Measurements from ENCODE around the gene DHTKD1.

The DHTKD1 gene

GRCh38 chr10:12050528-12050927 lies 18.2 kb upstream of the DHTKD1 start:
- Histone ChIP-seq H3K4me3 (ENCODE audit: low read depth, low read length) (no peak overlapping the region), H3K79me2 (no peaks in the 10 kb centered on the region), H3K36me3 (ENCODE audit: control insufficient read depth, insufficient read depth, low read length) (no peaks in the 10 kb centered on the region), H3K9ac (no peak overlapping the region), H3K4me1 (no peaks in the 10 kb centered on the region), H3K27me3 (ENCODE audit: control insufficient read depth, insufficient read depth, low read length) (no peaks in the 10 kb centered on the region), H3K9me3 (ENCODE audit: control insufficient read depth, low read length) (no peaks in the 10 kb centered on the region), H3K27ac (no peak overlapping the region), H2AFZ (no peak overlapping the region), H3K4me2 (ENCODE audit: low read length) (no peak overlapping the region)
- TF ChIP-seq CTCF (IDR thresholded peaks at IDR 0.05) = no peak

GRCh38 chr10:12051241-12051640 lies 17.5 kb upstream of the DHTKD1 start:
- H3K79me2 ChIP-seq = no peaks in the 10 kb centered on the region
- H3K9me3 ChIP-seq (ENCODE audit: control insufficient read depth, low read length) = no peaks in the 10 kb centered on the region
- H3K27me3 ChIP-seq (ENCODE audit: control insufficient read depth, insufficient read depth, low read length) = no peaks in the 10 kb centered on the region
- no peaks in the 10 kb centered on the region for H3K4me1 ChIP-seq
- no peak overlapping the region for H3K27ac ChIP-seq
- H3K4me2 ChIP-seq (ENCODE audit: low read length) = no peak overlapping the region
- H3K4me3 ChIP-seq (ENCODE audit: low read depth, low read length) = no peak overlapping the region
- no peak overlapping the region for H3K9ac ChIP-seq
- H2AFZ ChIP-seq = no peak overlapping the region
- no peak for TF ChIP-seq CTCF (IDR thresholded peaks at IDR 0.05)
- no peaks in the 10 kb centered on the region for H3K36me3 ChIP-seq (ENCODE audit: control insufficient read depth, insufficient read depth, low read length)

- H3K4me1 ChIP-seq = no peaks in the 10 kb centered on the region
- no peaks in the 10 kb centered on the region for H3K9me3 ChIP-seq (ENCODE audit: control insufficient read depth, low read length)
- no peak for TF ChIP-seq CTCF (IDR thresholded peaks at IDR 0.05)
- H3K27ac ChIP-seq = no peak overlapping the region
- H3K27me3 ChIP-seq (ENCODE audit: control insufficient read depth, insufficient read depth, low read length) = no peaks in the 10 kb centered on the region
- H2AFZ ChIP-seq = no peak overlapping the region
- H3K4me2 ChIP-seq (ENCODE audit: low read length) = no peak overlapping the region
- no peak overlapping the region for H3K9ac ChIP-seq
- H3K4me3 ChIP-seq (ENCODE audit: low read depth, low read length) = no peak overlapping the region
- no peaks in the 10 kb centered on the region for H3K79me2 ChIP-seq
- no peaks in the 10 kb centered on the region for H3K36me3 ChIP-seq (ENCODE audit: control insufficient read depth, insufficient read depth, low read length)
Measured at GRCh38 chr10:12055732-12056131, 13.0 kb upstream of the DHTKD1 start.

- H3K4me1 ChIP-seq = no peaks in the 10 kb centered on the region
- H3K27ac ChIP-seq = no peak overlapping the region
- no peak overlapping the region for H3K9ac ChIP-seq
- H3K27me3 ChIP-seq (ENCODE audit: control insufficient read depth, insufficient read depth, low read length) = no peaks in the 10 kb centered on the region
- no peak overlapping the region for H3K4me2 ChIP-seq (ENCODE audit: low read length)
- no peaks in the 10 kb centered on the region for H3K9me3 ChIP-seq (ENCODE audit: control insufficient read depth, low read length)
- no peak overlapping the region for H3K4me3 ChIP-seq (ENCODE audit: low read depth, low read length)
- no peaks in the 10 kb centered on the region for H3K36me3 ChIP-seq (ENCODE audit: control insufficient read depth, insufficient read depth, low read length)
- H2AFZ ChIP-seq = no peak overlapping the region
- no peaks in the 10 kb centered on the region for H3K79me2 ChIP-seq
- no peak for TF ChIP-seq CTCF (IDR thresholded peaks at IDR 0.05)
Measured at GRCh38 chr10:12056748-12057147, 12.0 kb upstream of the DHTKD1 start.

- Histone ChIP-seq H3K4me3 (ENCODE audit: low read depth, low read length) (no peak overlapping the region), H3K79me2 (no peaks in the 10 kb centered on the region), H3K4me1 (no peaks in the 10 kb centered on the region), H3K27ac (no peak overlapping the region), H3K36me3 (ENCODE audit: control insufficient read depth, insufficient read depth, low read length) (no peaks in the 10 kb centered on the region), H3K27me3 (ENCODE audit: control insufficient read depth, insufficient read depth, low read length) (no peaks in the 10 kb centered on the region), H2AFZ (no peak overlapping the region), H3K9me3 (ENCODE audit: control insufficient read depth, low read length) (no peaks in the 10 kb centered on the region), H3K4me2 (ENCODE audit: low read length) (no peak overlapping the region), H3K9ac (no peak overlapping the region)
- TF ChIP-seq CTCF (IDR thresholded peaks at IDR 0.05) = no peak
Measured at GRCh38 chr10:12061124-12061523, 7.6 kb upstream of the DHTKD1 start.
